ENCODE results near the gene MAP7D3. TPM values are rescaled to one million over a fixed set of nuclear protein-coding genes. Genes with fewer than 3 reads are reported as not detected.
A peak's percentile ranks its signal among the peaks of the same experiment; 100 is the strongest.
"Not testable (repeated sequence)": the region's sequence is repeated elsewhere in the genome, so short reads cannot be mapped to it uniquely, and the experiment has no call there.

MAP7D3 gene
- total RNA-seq, 2 experiments from 2014 or later: 17.8 to 17.9 TPM

DNA sequence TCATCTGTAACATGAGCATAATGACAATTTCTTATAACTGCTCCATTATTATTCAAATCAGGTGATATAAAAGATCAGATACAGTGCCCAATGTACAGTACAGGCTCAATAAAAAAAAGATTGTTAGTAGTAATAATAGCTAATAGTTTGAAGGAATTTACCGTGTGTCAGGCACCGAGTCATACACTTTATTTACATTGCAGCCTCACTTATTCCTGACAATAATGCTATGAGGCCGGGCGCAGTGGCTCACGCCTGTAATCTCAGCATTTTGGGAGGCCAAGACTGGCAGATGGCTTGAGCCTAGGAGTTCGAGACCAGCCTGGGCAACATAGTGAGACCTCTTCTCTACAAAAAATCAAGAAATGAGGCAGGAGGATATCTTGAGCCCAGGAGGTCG, 10.1 kb upstream of the MAP7D3 start:
- Mint-ChIP-seq H3K4me1 (peaks cover 15% of the 10 kb centered on the region), H3K9me3 (no peaks in the 10 kb centered on the region), H3K27ac (no peak overlapping the region), H3K4me3 (no peak overlapping the region), H3K27me3 (no peaks in the 10 kb centered on the region), H3K36me3 (no peaks in the 10 kb centered on the region)
- no peak for DNase-seq

DNA sequence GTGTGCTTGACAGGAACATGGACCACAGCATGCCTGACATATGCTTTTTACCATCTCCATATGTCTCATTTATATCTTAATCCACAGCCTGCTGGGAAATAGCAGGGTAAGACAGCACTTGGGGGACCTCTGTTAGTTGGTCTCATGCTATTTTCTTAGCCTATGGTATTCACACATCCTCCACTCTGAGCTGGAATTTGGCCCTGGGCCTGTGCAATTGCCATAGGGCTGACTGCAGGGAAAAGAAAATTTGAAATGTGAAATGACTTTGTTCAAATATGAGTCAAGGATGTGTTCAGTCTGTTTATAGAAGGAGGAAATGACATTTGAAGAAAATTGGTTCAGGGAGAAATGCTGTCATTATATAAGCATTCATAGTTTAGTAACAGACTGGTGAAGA, 9.6 kb upstream of the MAP7D3 start:
- Mint-ChIP-seq H3K27ac (no peak overlapping the region), H3K27me3 (no peaks in the 10 kb centered on the region), H3K4me3 (no peak overlapping the region), H3K9me3 (no peaks in the 10 kb centered on the region), H3K36me3 (no peaks in the 10 kb centered on the region), H3K4me1 (peaks cover 15% of the 10 kb centered on the region)
- no peak for DNase-seq

DNA sequence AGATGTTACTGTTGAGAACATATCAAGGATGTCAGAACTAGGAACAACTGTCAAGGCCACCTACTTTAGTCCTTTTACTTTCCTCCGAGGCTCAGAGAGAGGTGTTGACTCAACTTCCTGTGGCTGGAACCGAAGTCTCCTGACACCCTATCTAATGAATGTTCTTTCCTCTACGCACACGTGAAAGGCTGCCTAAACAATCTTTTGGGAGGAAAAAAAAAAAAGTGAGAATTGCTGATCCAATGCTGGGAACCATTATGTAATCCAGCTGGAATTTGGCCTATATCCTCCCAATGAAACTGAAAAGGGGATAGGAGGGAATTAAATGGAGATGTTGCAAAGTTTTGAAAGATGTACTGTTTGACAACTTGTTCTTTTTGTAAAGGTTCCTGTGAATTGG, 8.3 kb upstream of the MAP7D3 start:
- Mint-ChIP-seq H3K36me3 (no peaks in the 10 kb centered on the region), H3K27ac (peak overlapping the region; percentile 84), H3K4me1 (peaks cover 15% of the 10 kb centered on the region), H3K27me3 (no peaks in the 10 kb centered on the region), H3K9me3 (no peaks in the 10 kb centered on the region), H3K4me3 (peak overlapping the region; percentile 19)
- no peak for DNase-seq

DNA sequence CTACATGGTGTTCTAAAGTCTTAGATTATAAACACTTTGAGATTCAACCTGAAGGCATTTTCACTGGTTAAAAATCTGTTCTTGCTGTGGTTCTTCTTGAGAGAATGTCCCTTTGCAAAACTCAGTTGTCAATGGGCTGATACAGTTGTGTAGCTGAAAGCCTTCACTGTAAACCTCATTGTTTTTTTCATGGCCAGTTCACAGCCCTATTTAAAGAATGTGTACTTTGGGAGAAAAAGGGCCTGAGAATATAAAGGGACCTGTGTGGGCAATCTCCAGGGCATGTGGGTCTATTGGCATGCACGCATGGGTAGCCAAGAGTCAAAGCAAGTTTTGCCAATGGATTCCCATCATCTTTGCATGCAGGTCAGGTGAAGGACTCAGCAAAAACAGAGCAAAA, 7.8 kb upstream of the MAP7D3 start:
- DNase-seq: no peak
- H3K4me1 Mint-ChIP-seq: peaks cover 15% of the 10 kb centered on the region
- H3K27ac Mint-ChIP-seq: no peak overlapping the region
- H3K4me3 Mint-ChIP-seq: no peak overlapping the region
- no peaks in the 10 kb centered on the region for H3K36me3 Mint-ChIP-seq
- no peaks in the 10 kb centered on the region for H3K9me3 Mint-ChIP-seq
- no peaks in the 10 kb centered on the region for H3K27me3 Mint-ChIP-seq

DNA sequence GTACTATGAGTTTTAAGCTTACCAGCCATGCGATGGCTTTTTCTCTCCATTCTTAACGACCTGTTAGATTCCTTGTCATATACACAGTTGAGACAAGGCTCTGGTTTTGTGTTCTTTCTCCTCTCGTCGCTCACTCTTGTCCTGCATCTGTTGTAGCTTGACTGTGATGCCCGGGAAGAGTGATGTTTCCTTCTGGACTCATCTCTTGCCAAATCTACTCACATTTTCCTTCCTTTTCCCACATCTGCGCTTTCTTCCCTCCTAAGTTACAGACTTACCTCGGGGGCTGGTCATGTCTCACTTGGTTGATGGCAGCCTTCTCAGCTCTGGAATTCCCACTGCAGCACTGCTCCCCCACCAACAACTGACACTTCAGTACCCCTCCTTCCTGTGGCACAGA, 4.8 kb upstream of the MAP7D3 start:
- H3K4me3 Mint-ChIP-seq: no peak overlapping the region
- peaks cover 19% of the 10 kb centered on the region for H3K4me1 Mint-ChIP-seq
- no peaks in the 10 kb centered on the region for H3K36me3 Mint-ChIP-seq
- H3K9me3 Mint-ChIP-seq: no peaks in the 10 kb centered on the region
- no peaks in the 10 kb centered on the region for H3K27me3 Mint-ChIP-seq
- DNase-seq: no peak
- H3K27ac Mint-ChIP-seq: no peak overlapping the region

DNA sequence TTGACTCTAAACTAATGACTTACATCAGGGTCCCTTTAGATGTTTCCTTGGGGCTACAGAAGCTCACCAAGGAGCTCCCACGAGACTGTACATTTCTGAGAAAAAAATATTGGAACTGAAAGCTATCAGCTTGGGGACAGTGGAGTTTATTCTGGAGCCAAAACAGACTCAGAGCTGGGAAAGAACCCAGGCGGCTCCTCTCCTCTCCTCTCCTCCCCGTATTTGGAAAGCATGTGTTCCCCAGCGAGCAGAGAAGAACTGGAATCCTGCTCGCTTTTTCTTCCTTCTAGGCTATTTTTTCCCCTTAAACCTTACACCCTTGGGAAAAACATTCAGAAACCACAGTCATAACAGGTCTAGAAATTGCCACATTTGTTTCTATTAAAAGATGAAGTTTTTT, 4.3 kb upstream of the MAP7D3 start:
- H3K27me3 Mint-ChIP-seq: no peaks in the 10 kb centered on the region
- no peak for DNase-seq
- H3K9me3 Mint-ChIP-seq: no peaks in the 10 kb centered on the region
- peaks cover 15% of the 10 kb centered on the region for H3K4me1 Mint-ChIP-seq
- H3K36me3 Mint-ChIP-seq: no peaks in the 10 kb centered on the region
- no peak overlapping the region for H3K4me3 Mint-ChIP-seq
- H3K27ac Mint-ChIP-seq: no peak overlapping the region

DNA sequence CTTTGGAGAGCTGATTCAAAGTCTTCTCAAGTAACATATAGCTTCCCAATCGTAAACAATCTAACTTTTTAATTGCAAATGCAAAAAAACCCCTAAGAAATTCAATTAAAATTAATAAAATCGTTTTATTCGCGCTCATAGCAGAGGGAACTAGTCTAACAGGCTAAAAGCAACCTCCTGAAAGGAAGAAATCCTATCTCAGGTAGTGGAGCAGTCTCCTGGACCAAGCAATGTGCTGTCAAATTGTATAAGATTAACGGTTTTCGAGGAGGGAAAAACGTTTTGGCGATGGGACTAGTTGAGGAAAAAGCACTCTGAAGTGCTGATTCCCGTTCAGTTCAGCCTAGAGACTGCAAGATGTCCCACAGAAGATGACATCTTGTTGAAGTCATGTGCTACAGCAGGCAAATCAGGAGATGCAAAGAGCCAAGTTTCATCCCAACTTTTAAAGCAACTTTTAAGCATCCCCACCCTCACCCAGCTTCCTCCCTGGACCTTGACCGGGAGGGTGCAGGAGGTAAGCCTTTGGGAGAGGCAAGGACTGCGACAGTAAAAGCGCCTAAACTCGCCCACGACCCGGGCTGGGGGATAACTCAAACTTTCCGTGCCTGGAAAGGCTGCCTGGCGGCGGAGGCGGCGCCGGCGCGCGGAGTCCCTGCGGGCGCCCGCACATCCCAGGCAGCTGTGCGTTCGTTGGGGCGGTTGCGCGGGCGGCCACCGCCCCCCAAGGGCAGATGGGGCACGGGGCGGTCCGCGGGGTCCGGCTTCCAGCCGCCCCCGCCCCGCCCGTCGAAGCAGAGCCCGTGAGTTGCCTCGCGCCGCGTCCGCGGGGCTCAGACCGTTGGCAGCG, 784 bp downstream of the MAP7D3 start:
- Mint-ChIP-seq H3K4me1 (peaks cover 12% of the 10 kb centered on the region), H3K27me3 (no peaks in the 10 kb centered on the region), H3K36me3 (peaks cover 2% of the 10 kb centered on the region), H3K4me3 (peak overlapping the region; percentile 75), H3K9me3 (no peaks in the 10 kb centered on the region), H3K27ac (peak overlapping the region; percentile 54)
- DNase-seq: peak; percentile 51

DNA sequence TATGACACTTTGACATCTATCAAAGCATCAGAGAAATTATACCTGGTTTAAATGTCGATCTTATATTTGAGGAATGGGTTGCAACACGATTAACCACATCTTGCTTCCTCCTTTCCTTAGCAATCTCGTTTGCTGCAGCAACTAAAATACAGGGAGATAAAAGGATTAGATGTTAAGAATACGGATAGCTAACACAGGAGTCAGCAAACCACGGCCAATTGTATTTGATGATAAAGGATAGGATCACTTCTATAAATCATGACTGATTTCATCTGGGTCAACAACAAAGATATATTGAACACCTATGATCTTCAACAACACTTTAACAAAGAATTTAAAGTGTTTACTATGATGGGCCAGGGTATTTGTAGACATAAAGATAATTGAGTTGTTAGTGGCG, 5.0 kb downstream of the MAP7D3 start:
- peaks cover 8% of the 10 kb centered on the region for H3K4me1 Mint-ChIP-seq

DNA sequence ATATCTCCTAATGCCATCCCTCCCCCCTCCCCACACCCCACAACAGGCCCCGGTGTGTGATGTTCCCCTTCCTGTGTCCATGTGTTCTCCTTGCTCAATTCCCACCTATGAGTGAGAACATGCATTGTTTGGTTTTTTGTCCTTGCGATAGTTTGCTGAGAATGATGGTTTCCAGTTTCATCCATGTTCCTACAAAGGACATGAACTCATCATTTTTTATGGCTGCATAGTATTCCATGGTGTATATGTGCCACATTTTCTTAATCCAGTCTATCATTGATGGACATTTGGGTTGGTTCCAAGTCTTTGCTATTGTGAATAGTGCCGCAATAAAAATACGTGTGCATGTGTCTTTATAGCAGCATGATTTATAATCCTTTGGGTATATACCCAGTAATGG, 13.4 kb downstream of the MAP7D3 start:
- not testable (repeated sequence) for H3K27me3 Mint-ChIP-seq, H3K4me1 Mint-ChIP-seq, H3K4me3 Mint-ChIP-seq, H3K9me3 Mint-ChIP-seq, H3K27ac Mint-ChIP-seq, DNase-seq
- H3K36me3 Mint-ChIP-seq: peaks cover 14% of the 10 kb centered on the region

More for the DNA sequence above, 5.0 kb downstream of the MAP7D3 start:
- Mint-ChIP-seq H3K9me3 (no peaks in the 10 kb centered on the region), H3K4me3 (no peak overlapping the region), H3K36me3 (peaks cover 16% of the 10 kb centered on the region), H3K27ac (no peak overlapping the region), H3K27me3 (no peaks in the 10 kb centered on the region)
- DNase-seq: no peak

DNA sequence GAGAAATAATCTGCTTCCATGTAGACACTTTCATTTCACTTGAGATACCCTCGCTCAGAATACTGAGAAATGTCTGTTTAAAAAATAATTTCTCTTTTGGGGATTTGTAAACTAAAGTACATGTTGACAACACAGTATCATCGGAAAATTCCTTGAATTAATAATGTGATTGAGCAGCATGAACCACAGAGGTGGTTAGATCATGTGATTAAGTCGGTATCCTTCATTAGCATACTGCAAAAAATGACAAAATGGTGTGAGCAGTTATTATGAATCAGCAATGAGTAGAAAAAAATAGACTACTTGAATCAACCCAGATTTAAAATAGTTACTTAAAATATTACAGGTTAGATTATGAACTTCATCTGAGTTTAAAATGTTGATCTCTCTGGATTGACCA, 14.1 kb downstream of the MAP7D3 start:
- H3K4me1 Mint-ChIP-seq: peaks cover 3% of the 10 kb centered on the region
- no peak overlapping the region for H3K27ac Mint-ChIP-seq
- H3K27me3 Mint-ChIP-seq: no peaks in the 10 kb centered on the region
- DNase-seq: no peak
- no peaks in the 10 kb centered on the region for H3K9me3 Mint-ChIP-seq
- peaks cover 8% of the 10 kb centered on the region for H3K36me3 Mint-ChIP-seq
- H3K4me3 Mint-ChIP-seq: no peak overlapping the region

DNA sequence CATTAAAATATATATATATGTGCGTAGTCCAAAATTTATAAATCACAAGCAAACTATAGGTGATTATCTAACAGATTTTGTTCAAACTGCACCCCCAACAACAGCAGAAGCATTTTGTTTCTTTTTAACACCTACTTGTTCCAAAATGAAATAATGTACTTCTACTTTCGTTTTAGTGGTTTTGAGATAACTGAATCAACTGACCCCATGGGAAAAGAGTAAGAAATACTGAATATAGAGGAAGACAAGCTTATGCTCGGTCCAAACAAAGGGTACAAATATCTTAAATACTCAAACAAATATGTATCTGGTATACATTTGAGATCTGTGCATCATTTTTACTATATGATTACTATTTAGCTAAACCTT, 22.4 kb downstream of the MAP7D3 start:
- no peaks in the 10 kb centered on the region for H3K27me3 Mint-ChIP-seq
- no peak overlapping the region for H3K4me3 Mint-ChIP-seq
- H3K36me3 Mint-ChIP-seq: peaks cover 14% of the 10 kb centered on the region
- H3K27ac Mint-ChIP-seq: no peak overlapping the region
- no peak for DNase-seq
- no peaks in the 10 kb centered on the region for H3K9me3 Mint-ChIP-seq
- peaks cover 11% of the 10 kb centered on the region for H3K4me1 Mint-ChIP-seq

DNA sequence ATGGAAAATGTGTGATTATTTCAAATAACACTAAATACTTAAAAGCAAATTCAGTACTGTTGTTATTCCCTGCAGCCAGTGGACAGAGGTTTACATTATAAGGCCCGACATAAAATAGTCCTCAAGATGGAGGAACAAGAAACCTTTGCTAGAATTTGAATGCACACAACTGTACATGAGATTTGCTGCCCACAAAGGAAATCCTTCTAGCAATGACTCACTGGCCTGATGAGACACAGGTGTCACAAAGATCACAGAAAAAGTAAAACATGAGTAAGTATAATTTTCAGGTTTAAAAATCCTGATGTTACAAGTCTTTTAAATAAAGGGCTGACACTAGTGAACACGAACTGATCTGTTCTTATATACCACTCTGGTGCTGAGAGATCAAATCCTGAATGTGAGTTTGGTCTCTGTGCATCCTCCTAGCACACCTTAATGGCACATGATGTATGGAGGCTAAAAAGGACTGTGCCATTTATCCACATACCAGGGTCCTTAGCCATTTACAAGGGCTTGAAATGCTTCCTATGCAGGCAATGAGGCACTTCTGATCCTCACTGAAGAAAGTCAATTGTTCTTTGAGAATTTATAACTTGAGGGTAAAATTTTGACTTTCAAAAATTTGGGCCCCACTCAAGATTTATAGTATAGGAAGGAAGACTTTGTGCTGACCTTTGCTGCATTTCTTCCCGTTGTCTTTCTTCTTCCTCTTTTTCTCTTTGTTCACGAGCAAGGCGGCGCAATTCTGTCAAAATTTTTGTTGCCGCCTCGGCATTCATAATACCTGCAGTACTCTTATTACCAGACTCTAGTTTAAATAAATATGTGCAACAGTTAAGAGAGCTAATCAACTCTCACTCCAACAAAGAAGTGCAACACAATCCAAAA, 23.0 kb downstream of the MAP7D3 start:
- Mint-ChIP-seq H3K36me3 (peaks cover 14% of the 10 kb centered on the region), H3K27me3 (no peaks in the 10 kb centered on the region), H3K27ac (no peak overlapping the region), H3K4me3 (no peak overlapping the region), H3K9me3 (no peaks in the 10 kb centered on the region), H3K4me1 (peaks cover 11% of the 10 kb centered on the region)
- no peak for DNase-seq

DNA sequence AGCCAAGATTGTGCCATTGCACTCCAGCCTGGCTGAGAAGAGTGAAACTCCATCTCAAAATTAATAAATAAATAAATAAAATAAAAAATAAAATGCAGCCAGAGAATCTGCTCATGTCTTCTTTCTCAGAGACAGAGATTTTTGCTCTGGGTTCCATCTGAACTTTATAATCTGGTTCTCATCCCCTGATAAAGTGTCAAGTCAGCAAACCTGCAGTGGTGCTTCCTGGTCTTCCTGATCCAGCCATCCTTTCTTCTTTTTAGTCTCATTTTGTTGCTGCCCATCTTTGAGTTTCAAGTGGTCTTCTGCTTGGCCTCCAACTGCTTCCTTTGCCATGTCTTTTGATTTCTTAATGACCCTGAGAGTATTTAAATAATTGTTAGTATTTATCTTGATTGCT, 24.1 kb downstream of the MAP7D3 start:
- Mint-ChIP-seq H3K4me3 (no peak overlapping the region), H3K36me3 (peaks cover 14% of the 10 kb centered on the region), H3K27me3 (no peaks in the 10 kb centered on the region), H3K4me1 (peaks cover 11% of the 10 kb centered on the region), H3K9me3 (no peaks in the 10 kb centered on the region), H3K27ac (no peak overlapping the region)
- DNase-seq: no peak

DNA sequence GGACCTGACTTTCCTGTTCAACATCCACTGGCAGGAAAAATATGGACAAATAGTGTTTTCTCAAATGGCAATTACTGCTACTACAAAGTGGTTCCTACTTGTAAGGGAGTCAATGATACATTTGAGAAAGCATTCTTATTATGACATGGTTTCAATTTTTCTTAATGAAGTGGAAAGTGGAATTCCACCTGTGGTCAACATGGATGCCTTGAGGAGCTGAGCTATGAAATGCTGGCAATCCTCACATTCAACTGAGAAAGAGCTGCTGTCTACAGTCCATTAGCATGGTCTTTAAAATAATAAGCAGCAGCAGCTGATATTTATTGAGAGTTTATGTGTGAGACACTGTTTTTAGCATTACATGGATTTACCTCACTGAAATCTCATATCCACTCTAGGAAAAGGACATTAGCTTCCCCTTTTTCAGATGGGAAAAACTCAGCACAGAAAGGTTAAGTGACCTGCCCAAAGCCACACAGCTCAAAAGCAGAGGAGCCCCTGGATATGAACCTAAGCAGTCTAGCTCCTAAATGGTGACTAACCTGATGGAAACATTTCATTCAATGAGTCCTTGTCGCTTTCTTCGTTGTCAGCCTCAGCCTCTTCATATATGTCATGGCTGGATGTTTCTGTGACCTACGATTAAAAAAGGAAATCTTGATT, 29.2 kb downstream of the MAP7D3 start:
- H3K4me3 Mint-ChIP-seq: no peak overlapping the region
- no peaks in the 10 kb centered on the region for H3K9me3 Mint-ChIP-seq
- DNase-seq: no peak
- H3K4me1 Mint-ChIP-seq: peaks cover 2% of the 10 kb centered on the region
- H3K27ac Mint-ChIP-seq: no peak overlapping the region
- H3K36me3 Mint-ChIP-seq: peaks cover 9% of the 10 kb centered on the region
- no peaks in the 10 kb centered on the region for H3K27me3 Mint-ChIP-seq

DNA sequence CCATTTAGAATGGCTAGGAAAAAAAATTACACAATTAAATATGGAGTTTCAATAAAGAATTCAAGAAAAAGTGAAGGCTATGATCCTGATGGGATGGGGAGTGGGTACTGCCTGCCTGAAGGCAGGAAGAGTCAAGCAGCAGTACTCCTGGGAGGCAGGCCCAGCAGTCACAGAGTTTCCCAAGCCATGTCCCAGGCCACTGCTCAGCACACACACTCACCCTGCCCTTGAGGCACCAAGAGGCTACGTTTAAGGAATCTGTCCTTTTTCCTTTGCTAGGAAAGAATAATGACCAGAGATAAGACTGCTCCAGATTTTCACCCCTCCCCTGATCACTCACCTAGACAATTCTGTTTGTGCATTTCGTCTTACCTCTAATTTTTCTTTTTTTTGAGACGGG, 30.2 kb downstream of the MAP7D3 start:
- H3K9me3 Mint-ChIP-seq: no peaks in the 10 kb centered on the region
- no peaks in the 10 kb centered on the region for H3K27me3 Mint-ChIP-seq
- no peak overlapping the region for H3K27ac Mint-ChIP-seq
- H3K4me1 Mint-ChIP-seq: peaks cover 2% of the 10 kb centered on the region
- no peak overlapping the region for H3K4me3 Mint-ChIP-seq
- peaks cover 9% of the 10 kb centered on the region for H3K36me3 Mint-ChIP-seq
- no peak for DNase-seq

Measured in activated naive CD8-positive, alpha-beta T cell treated with anti-CD3 and anti-CD28 coated beads for 36 hours (primary cell).